Panc1 (cell line): Measurements from ENCODE around the gene CASQ2.

Experiments used
- CTCF ChIP-seq: fragments of 450-650 bp; IDR thresholded peaks from 2 replicates; pipeline ENCODE4 v1.5.1; 2017; ENCODE audit warnings: mild to moderate bottlenecking
- TCF7L2 ChIP-seq: IDR thresholded peaks from 2 replicates; pipeline ENCODE4 v1.6.1; 2011; ENCODE audit warnings: mild to moderate bottlenecking, low read depth, low read length, inconsistent platforms

GRCh38 chr1:115765091-115765490 is 3.4 kb downstream of the CASQ2 start:
- TF ChIP-seq CTCF (no peak), TCF7L2 (no peak)
